ENCODE data around the gene KCNIP1.
"Not testable (repeated sequence)": the region's sequence is repeated elsewhere in the genome, so short reads cannot be mapped to it uniquely, and the experiment has no call there.

- TF ChIP-seq CTCF (CRISPR knock-in tag; IDR thresholded peaks at IDR 0.05); ZNF24 (IDR thresholded peaks at IDR 0.05); ATF2 (CRISPR knock-in tag; IDR thresholded peaks at IDR 0.05); RBFOX2 (IDR thresholded peaks at IDR 0.05; ENCODE audit: low read depth, low read length); PBX2 (CRISPR knock-in tag; IDR thresholded peaks at IDR 0.05); CHCHD3 (CRISPR knock-in tag; IDR thresholded peaks at IDR 0.05); SNRNP70 (IDR thresholded peaks at IDR 0.05; ENCODE audit: low read depth, low read length); ZNF30 (CRISPR knock-in tag; IDR thresholded peaks at IDR 0.05); EP300 (IDR thresholded peaks at IDR 0.05; ENCODE audit: low read depth in 2 of 2, low read length in 2 of 2); EP300 (CRISPR knock-in tag; IDR thresholded peaks at IDR 0.05; ENCODE audit: borderline replicate concordance); ZNF614 (CRISPR knock-in tag; IDR thresholded peaks at IDR 0.05; ENCODE audit: borderline replicate concordance): not testable (repeated sequence)
These were observed 46.6 kb downstream of the KCNIP1 start for GRCh38 chr5:170550382-170550781.

Measured in HepG2 (cell line).